NCI-H1105 treated with DMSO at 0.1 percent for 48 hours (cell line): ENCODE data around the gene RASSF5.

Experiments
- DNase-seq: peaks from one replicate; lab custom pipeline; 2025; lab: John Stamatoyannopoulos, UW

The RASSF5 gene

DNA sequence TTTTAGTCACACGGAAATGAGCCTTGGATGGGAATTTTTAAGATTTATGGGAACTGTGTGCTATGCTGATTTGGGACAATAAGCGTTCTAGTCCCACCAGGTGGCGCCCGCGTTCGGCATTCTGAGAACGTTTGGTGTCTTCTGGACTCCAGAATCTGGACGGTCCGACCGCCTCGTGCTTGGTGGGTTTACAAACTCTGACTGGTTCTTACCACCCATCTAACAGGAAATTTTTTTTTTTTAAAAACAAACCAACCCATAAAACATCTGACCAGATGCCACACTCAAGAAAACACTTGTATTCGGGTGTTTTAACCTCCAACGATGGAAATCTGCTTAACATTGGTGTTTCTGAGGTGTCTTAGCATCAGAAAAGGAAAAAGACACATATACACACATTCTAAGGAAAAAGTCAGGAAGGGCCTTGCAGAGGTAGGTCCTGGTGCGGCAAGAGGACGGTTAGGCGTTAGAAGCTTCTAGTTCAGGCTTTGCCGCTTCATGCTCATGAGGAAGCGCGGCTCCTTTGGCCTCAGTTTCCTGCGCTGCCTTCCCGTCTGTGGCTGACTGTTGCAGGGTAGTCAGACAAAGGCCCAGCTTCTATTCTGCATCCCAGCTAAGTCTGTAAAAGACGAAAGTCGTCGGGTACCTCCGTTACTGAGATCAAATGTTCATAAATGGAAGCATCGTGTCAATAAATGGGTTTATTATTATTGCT, 127.2 kb downstream of the RASSF5 start:
- peak; percentile 76 for DNase-seq

DNA sequence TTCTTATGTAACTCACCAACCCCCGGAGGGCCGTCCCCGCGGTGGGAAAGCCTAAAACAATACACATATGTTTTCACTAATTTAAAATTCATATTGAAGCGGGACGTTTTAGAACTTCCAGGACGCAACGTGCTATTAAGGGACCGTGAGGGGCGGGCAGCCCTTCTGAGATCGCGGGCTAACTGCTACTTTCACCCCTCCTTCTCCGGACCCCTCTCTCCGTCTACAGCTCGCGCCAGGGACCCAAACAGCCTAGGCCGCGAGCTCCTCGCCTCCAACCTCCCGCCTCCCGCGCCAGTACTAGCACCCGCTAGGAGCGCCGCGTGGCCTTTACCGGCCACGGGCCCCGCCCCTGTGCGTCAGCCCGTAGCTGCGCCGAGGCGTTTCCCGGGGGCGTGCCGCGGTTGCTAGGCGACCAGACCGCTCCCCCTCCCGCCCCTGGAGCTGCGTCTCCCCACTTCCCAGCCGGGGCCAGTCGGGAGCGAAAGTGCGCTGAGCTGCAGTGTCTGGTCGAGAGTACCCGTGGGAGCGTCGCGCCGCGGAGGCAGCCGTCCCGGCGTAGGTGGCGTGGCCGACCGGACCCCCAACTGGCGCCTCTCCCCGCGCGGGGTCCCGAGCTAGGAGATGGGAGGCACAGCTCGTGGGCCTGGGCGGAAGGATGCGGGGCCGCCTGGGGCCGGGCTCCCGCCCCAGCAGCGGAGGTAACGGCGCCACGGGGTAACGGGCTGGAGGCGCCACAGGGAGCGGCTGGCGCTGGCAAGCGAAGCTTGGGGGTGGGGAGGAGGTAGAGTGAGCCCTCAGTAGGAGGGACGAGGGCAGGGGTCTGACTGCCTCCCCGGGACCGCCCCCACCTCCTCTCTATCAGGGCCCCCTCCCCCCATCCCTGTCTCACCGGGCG, 128.0 kb downstream of the RASSF5 start, which contains the start of gene DYRK3:
TSS of gene DYRK3 (plus strand) at position 457 of the 898 bp plus-strand sequence. CDS start at position 625, 168 bp downstream.
- peak; percentile 93 for DNase-seq

DNA sequence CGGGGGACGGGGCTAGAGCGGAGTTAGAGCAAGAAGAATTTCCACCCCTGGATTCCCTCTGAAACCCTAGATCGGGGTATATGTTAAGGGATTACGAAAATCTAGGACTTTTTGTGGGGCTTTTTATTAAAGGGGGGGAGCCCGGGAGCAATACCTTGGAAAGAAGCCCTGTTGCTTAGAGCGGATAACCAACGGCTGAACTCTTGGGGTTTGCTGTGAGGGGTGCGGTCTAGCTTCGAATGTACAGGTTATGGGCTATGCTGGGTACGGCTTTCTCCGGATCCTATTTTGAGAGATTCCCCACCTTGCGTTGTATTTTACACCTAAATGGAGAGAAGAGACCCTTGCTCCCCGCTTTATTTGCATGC, 128.6 kb downstream of the RASSF5 start:
- peak; percentile 46 for DNase-seq

DNA sequence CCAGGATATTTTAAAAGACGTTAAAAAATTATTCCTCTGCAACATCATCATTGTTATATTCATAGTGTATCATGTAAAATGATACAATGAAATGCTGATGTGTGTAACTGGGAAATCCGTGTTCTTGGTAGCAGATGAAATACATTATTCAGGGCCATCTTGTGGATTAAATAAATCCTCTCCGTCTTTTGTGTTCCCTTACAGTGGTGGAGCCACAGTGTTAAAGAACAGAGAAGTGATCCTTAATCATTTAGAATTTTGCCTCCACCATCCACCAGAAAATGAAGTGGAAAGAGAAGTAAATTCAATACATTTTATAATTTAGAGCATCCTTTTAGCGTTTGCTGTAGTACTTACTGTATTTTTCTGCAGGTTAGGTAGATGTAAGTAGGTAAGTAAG, 129.3 kb downstream of the RASSF5 start:
- DNase-seq, result no peak

DNA sequence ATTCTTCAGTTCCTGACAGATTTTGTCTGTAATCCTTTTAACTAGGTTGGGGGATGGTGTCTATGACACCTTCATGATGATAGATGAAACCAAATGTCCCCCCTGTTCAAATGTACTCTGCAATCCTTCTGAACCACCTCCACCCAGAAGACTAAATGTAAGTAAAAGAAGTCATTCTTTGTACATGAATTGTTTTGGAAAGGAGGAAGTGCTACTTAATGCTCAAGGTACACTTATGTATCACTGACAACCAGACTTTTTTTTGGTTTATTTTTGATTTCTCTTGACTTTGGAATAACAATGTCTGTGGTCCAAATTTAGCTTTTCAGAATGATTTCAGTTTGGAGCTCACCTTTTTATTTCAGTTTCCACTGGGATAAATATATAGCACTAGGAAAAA, 130.3 kb downstream of the RASSF5 start:
- DNase-seq, result no peak
